Measurements from ENCODE around the gene GALNTL6. TPM values are rescaled to one million over a fixed set of nuclear protein-coding genes. Genes with fewer than 3 reads are reported as not detected.
"Not testable (repeated sequence)": the region's sequence is repeated elsewhere in the genome, so short reads cannot be mapped to it uniquely, and the experiment has no call there.

GALNTL6 gene
- polyA plus RNA-seq, 4 donors: 0.30 to 0.45 (median 0.31) TPM; not detected in 1

- Histone ChIP-seq H3K4me3 (ENCODE audit: low read depth in 1 of 3, low read length in 3 of 3) (no peak overlapping the region), H3K9me3 (ENCODE audit: control insufficient read depth in 2 of 2, insufficient read depth in 1 of 2, low read depth in 1 of 2, low read length in 1 of 2) (no peaks in the 10 kb centered on the region), H3K4me1 (ENCODE audit: control insufficient read depth in 3 of 3, insufficient read depth in 2 of 3, low read depth in 1 of 3, low read length in 2 of 3) (no peaks in the 10 kb centered on the region), H3K27me3 (ENCODE audit: control insufficient read depth in 3 of 3, insufficient read depth in 3 of 3, low read length in 3 of 3) (no peaks in the 10 kb centered on the region), H3K36me3 (ENCODE audit: control insufficient read depth in 3 of 3, insufficient read depth in 2 of 3, low read depth in 1 of 3, low read length in 3 of 3) (no peaks in the 10 kb centered on the region), H3K27ac (ENCODE audit: low read depth in 1 of 3, low read length in 2 of 3) (no peak overlapping the region)
- DNase-seq: no peak
- FAIRE-seq: no peak
Observed at GRCh38 chr4:172945611-172946010, 1132.4 kb downstream of the GALNTL6 start.

GRCh38 chr4:172946503-172946902 is 1133.3 kb downstream of the GALNTL6 start:
- Histone ChIP-seq H3K27ac (ENCODE audit: low read depth in 1 of 3, low read length in 2 of 3) (no peak overlapping the region), H3K4me3 (ENCODE audit: low read depth in 1 of 3, low read length in 3 of 3) (no peak overlapping the region), H3K4me1 (ENCODE audit: control insufficient read depth in 3 of 3, insufficient read depth in 2 of 3, low read depth in 1 of 3, low read length in 2 of 3) (no peaks in the 10 kb centered on the region), H3K27me3 (ENCODE audit: control insufficient read depth in 3 of 3, insufficient read depth in 3 of 3, low read length in 3 of 3) (no peaks in the 10 kb centered on the region), H3K9me3 (ENCODE audit: control insufficient read depth in 2 of 2, insufficient read depth in 1 of 2, low read depth in 1 of 2, low read length in 1 of 2) (no peaks in the 10 kb centered on the region), H3K36me3 (ENCODE audit: control insufficient read depth in 3 of 3, insufficient read depth in 2 of 3, low read depth in 1 of 3, low read length in 3 of 3) (no peaks in the 10 kb centered on the region)
- WGBS, 3 donors: 46 to 84% (median 74%) methylated on average over 1 of the region's 1 CpG
- FAIRE-seq (no peak), DNase-seq (no peak)

GRCh38 chr4:172947594-172947993 is 1134.4 kb downstream of the GALNTL6 start:
- H3K4me3 ChIP-seq (ENCODE audit: low read depth in 1 of 3, low read length in 3 of 3): no peak overlapping the region
- no peaks in the 10 kb centered on the region for H3K4me1 ChIP-seq (ENCODE audit: control insufficient read depth in 3 of 3, insufficient read depth in 2 of 3, low read depth in 1 of 3, low read length in 2 of 3)
- 28 to 33% (median 32%) methylated on average over 3 of the region's 3 CpGs for WGBS, 3 donors
- H3K27me3 ChIP-seq (ENCODE audit: control insufficient read depth in 3 of 3, insufficient read depth in 3 of 3, low read length in 3 of 3): no peaks in the 10 kb centered on the region
- DNase-seq (no peak), FAIRE-seq (no peak)
- H3K9me3 ChIP-seq (ENCODE audit: control insufficient read depth in 2 of 2, insufficient read depth in 1 of 2, low read depth in 1 of 2, low read length in 1 of 2): no peaks in the 10 kb centered on the region
- H3K36me3 ChIP-seq (ENCODE audit: control insufficient read depth in 3 of 3, insufficient read depth in 2 of 3, low read depth in 1 of 3, low read length in 3 of 3): no peaks in the 10 kb centered on the region
- no peak overlapping the region for H3K27ac ChIP-seq (ENCODE audit: low read depth in 1 of 3, low read length in 2 of 3)

- H3K27me3 ChIP-seq (ENCODE audit: control insufficient read depth in 3 of 3, insufficient read depth in 3 of 3, low read length in 3 of 3): no peaks in the 10 kb centered on the region
- DNase-seq (no peak), FAIRE-seq (no peak)
- H3K4me1 ChIP-seq (ENCODE audit: control insufficient read depth in 3 of 3, insufficient read depth in 2 of 3, low read depth in 1 of 3, low read length in 2 of 3): no peaks in the 10 kb centered on the region
- WGBS, 3 donors: 85 to 95% (median 86%) methylated on average over 2 of the region's 2 CpGs
- no peaks in the 10 kb centered on the region for H3K36me3 ChIP-seq (ENCODE audit: control insufficient read depth in 3 of 3, insufficient read depth in 2 of 3, low read depth in 1 of 3, low read length in 3 of 3)
- no peak overlapping the region for H3K27ac ChIP-seq (ENCODE audit: low read depth in 1 of 3, low read length in 2 of 3)
- no peaks in the 10 kb centered on the region for H3K9me3 ChIP-seq (ENCODE audit: control insufficient read depth in 2 of 2, insufficient read depth in 1 of 2, low read depth in 1 of 2, low read length in 1 of 2)
- no peak overlapping the region for H3K4me3 ChIP-seq (ENCODE audit: low read depth in 1 of 3, low read length in 3 of 3)
Observed at GRCh38 chr4:172950990-172951389, 1137.8 kb downstream of the GALNTL6 start.

GRCh38 chr4:172951679-172952451 is 1138.7 kb downstream of the GALNTL6 start:
- Histone ChIP-seq H3K9me3 (ENCODE audit: control insufficient read depth in 2 of 2, insufficient read depth in 1 of 2, low read depth in 1 of 2, low read length in 1 of 2) (no peaks in the 10 kb centered on the region), H3K4me3 (ENCODE audit: low read depth in 1 of 3, low read length in 3 of 3) (no peak overlapping the region), H3K27ac (ENCODE audit: low read depth in 1 of 3, low read length in 2 of 3) (no peak overlapping the region), H3K4me1 (ENCODE audit: control insufficient read depth in 3 of 3, insufficient read depth in 2 of 3, low read depth in 1 of 3, low read length in 2 of 3) (no peaks in the 10 kb centered on the region), H3K36me3 (ENCODE audit: control insufficient read depth in 3 of 3, insufficient read depth in 2 of 3, low read depth in 1 of 3, low read length in 3 of 3) (no peaks in the 10 kb centered on the region), H3K27me3 (ENCODE audit: control insufficient read depth in 3 of 3, insufficient read depth in 3 of 3, low read length in 3 of 3) (no peaks in the 10 kb centered on the region)
- DNase-seq: no peak
- no peak for FAIRE-seq
- 91 to 94% (median 91%) methylated on average over 11 of the region's 11 CpGs for WGBS, 3 donors

GRCh38 chr4:172953896-172954568 is 1140.8 kb downstream of the GALNTL6 start:
- DNase-seq (peak; percentile 13 to 51), FAIRE-seq (no peak)
- Histone ChIP-seq H3K27ac (ENCODE audit: low read depth in 1 of 3, low read length in 2 of 3) (peak overlapping the region in 1 of 3 donors; percentile 2), H3K4me3 (ENCODE audit: low read depth in 1 of 3, low read length in 3 of 3) (no peak overlapping the region), H3K36me3 (ENCODE audit: control insufficient read depth in 3 of 3, insufficient read depth in 2 of 3, low read depth in 1 of 3, low read length in 3 of 3) (no peaks in the 10 kb centered on the region), H3K4me1 (ENCODE audit: control insufficient read depth in 3 of 3, insufficient read depth in 2 of 3, low read depth in 1 of 3, low read length in 2 of 3) (no peaks in the 10 kb centered on the region), H3K27me3 (ENCODE audit: control insufficient read depth in 3 of 3, insufficient read depth in 3 of 3, low read length in 3 of 3) (no peaks in the 10 kb centered on the region), H3K9me3 (ENCODE audit: control insufficient read depth in 2 of 2, insufficient read depth in 1 of 2, low read depth in 1 of 2, low read length in 1 of 2) (no peaks in the 10 kb centered on the region)
- 24 to 58% (median 33%) methylated on average over 5 of the region's 5 CpGs for WGBS, 3 donors

GRCh38 chr4:172956340-172956739 is 1143.1 kb downstream of the GALNTL6 start:
- DNase-seq; H3K27me3 ChIP-seq (ENCODE audit: control insufficient read depth in 3 of 3, insufficient read depth in 3 of 3, low read length in 3 of 3); H3K27ac ChIP-seq (ENCODE audit: low read depth in 1 of 3, low read length in 2 of 3); H3K36me3 ChIP-seq (ENCODE audit: control insufficient read depth in 3 of 3, insufficient read depth in 2 of 3, low read depth in 1 of 3, low read length in 3 of 3); FAIRE-seq; H3K4me1 ChIP-seq (ENCODE audit: control insufficient read depth in 3 of 3, insufficient read depth in 2 of 3, low read depth in 1 of 3, low read length in 2 of 3); H3K9me3 ChIP-seq (ENCODE audit: control insufficient read depth in 2 of 2, insufficient read depth in 1 of 2, low read depth in 1 of 2, low read length in 1 of 2); H3K4me3 ChIP-seq (ENCODE audit: low read depth in 1 of 3, low read length in 3 of 3): not testable (repeated sequence)
- WGBS, 3 donors: 85 to 95% (median 91%) methylated on average over 3 of the region's 3 CpGs

GRCh38 chr4:172957216-172957615 is 1144.0 kb downstream of the GALNTL6 start:
- DNase-seq (no peak), FAIRE-seq (no peak)
- no peak overlapping the region for H3K4me3 ChIP-seq (ENCODE audit: low read depth in 1 of 3, low read length in 3 of 3)
- H3K9me3 ChIP-seq (ENCODE audit: control insufficient read depth in 2 of 2, insufficient read depth in 1 of 2, low read depth in 1 of 2, low read length in 1 of 2): no peaks in the 10 kb centered on the region
- H3K36me3 ChIP-seq (ENCODE audit: control insufficient read depth in 3 of 3, insufficient read depth in 2 of 3, low read depth in 1 of 3, low read length in 3 of 3): no peaks in the 10 kb centered on the region
- H3K27me3 ChIP-seq (ENCODE audit: control insufficient read depth in 3 of 3, insufficient read depth in 3 of 3, low read length in 3 of 3): no peaks in the 10 kb centered on the region
- WGBS, 3 donors: 70 to 74% (median 71%) methylated on average over 4 of the region's 4 CpGs
- H3K4me1 ChIP-seq (ENCODE audit: control insufficient read depth in 3 of 3, insufficient read depth in 2 of 3, low read depth in 1 of 3, low read length in 2 of 3): no peaks in the 10 kb centered on the region
- H3K27ac ChIP-seq (ENCODE audit: low read depth in 1 of 3, low read length in 2 of 3): no peak overlapping the region

Data from small intestine (tissue), 7 donors.